WTC11 (cell line): Measurements from ENCODE around the gene PHB1. TPM values are rescaled to one million over a fixed set of nuclear protein-coding genes. Genes with fewer than 3 reads are reported as not detected.

Experiments
- ATAC-seq: fragments of 200-7000 bp; cut with Tn5 transposase; 2 replicates; pipeline ENCODE4 v1.10.0; 2021; ENCODE audit warnings: mild to moderate bottlenecking, moderate library complexity
- CTCF ChIA-PET: fragments of 300-600 bp; sonication (Branson Sonifier 250); formaldehyde crosslinking; loops from one replicate; lab custom pipeline; 2021; ENCODE audit warnings: antibody characterized with exemption; lab: Charles Lee
- POLR2A ChIA-PET: fragments of 350-600 bp; sonication (Branson Sonifier 250); formaldehyde crosslinking; loops from one replicate; lab custom pipeline; 2021; ENCODE audit warnings: antibody characterized with exemption; lab: Charles Lee
- DNase-seq: peaks from one replicate; pipeline ENCODE4 v3.0.0; 2021; ENCODE audit warnings: low spot score
- H3K27ac Mint-ChIP-seq: 2 replicates; pipeline ENCODE4 v1.8.0; 2021; ENCODE audit warnings: mixed read lengths
- H3K27me3 Mint-ChIP-seq: 2 replicates; pipeline ENCODE4 v1.8.0; 2021; ENCODE audit warnings: low read depth, mild to moderate bottlenecking, moderate library complexity, mixed read lengths
- H3K36me3 Mint-ChIP-seq: 2 replicates; pipeline ENCODE4 v1.8.0; 2021; ENCODE audit warnings: mixed read lengths
- H3K4me1 Mint-ChIP-seq: 2 replicates; pipeline ENCODE4 v1.8.0; 2022; ENCODE audit warnings: mixed read lengths
- H3K4me3 Mint-ChIP-seq: 2 replicates; pipeline ENCODE4 v1.8.0; 2021; ENCODE audit warnings: mild to moderate bottlenecking, moderate library complexity, mixed read lengths
- H3K9me3 Mint-ChIP-seq: 2 replicates; pipeline ENCODE4 v1.8.0; 2021; ENCODE audit warnings: mixed read lengths
- CBFB ChIP-seq: sonication (generic); formaldehyde crosslinking; IDR thresholded peaks from 2 replicates; pipeline ENCODE4 v1.8.1; 2022; ENCODE audit warnings: mild to moderate bottlenecking, low read depth, missing genetic modification reagents
- ELF4 ChIP-seq: sonication (generic); formaldehyde crosslinking; IDR thresholded peaks from 2 replicates; pipeline ENCODE4 v1.8.1; 2022; ENCODE audit warnings: low read depth, mild to moderate bottlenecking, moderate library complexity, missing genetic modification reagents
- ESRRA ChIP-seq: sonication (generic); formaldehyde crosslinking; IDR thresholded peaks from 2 replicates; pipeline ENCODE4 v1.8.1; 2022; ENCODE audit warnings: mild to moderate bottlenecking, missing genetic modification reagents, borderline replicate concordance
- FOXK1 ChIP-seq: sonication (generic); formaldehyde crosslinking; IDR thresholded peaks from 2 replicates; pipeline ENCODE4 v1.8.0; 2022; ENCODE audit warnings: mild to moderate bottlenecking, moderate library complexity, missing genetic modification reagents
- GABPB1 ChIP-seq: sonication (generic); formaldehyde crosslinking; IDR thresholded peaks from 2 replicates; pipeline ENCODE4 v1.8.1; 2023; ENCODE audit warnings: mild to moderate bottlenecking, missing genetic modification reagents
- JUN ChIP-seq: sonication (generic); formaldehyde crosslinking; IDR thresholded peaks from 2 replicates; pipeline ENCODE4 v1.8.0; 2023; ENCODE audit warnings: mild to moderate bottlenecking, missing genetic modification reagents
- RORB ChIP-seq: fragments of 250-450 bp; sonication (Bioruptor Pico); IDR thresholded peaks from 2 replicates; pipeline ENCODE4 v1.9.0; 2021; ENCODE audit warnings: mild to moderate bottlenecking
- TCF7 ChIP-seq: sonication (generic); formaldehyde crosslinking; IDR thresholded peaks from 2 replicates; pipeline ENCODE4 v1.8.0; 2022; ENCODE audit warnings: mild to moderate bottlenecking, low read depth, missing genetic modification reagents, moderate library complexity
- ZNF138 ChIP-seq: sonication (generic); formaldehyde crosslinking; conservative IDR thresholded peaks from 2 replicates; pipeline ENCODE4 v1.8.1; 2022; ENCODE audit warnings: mild to moderate bottlenecking, moderate library complexity, missing genetic modification reagents
- ZNF396 ChIP-seq: fragments of 250-450 bp; sonication (Bioruptor Pico); IDR thresholded peaks from 2 replicates; pipeline ENCODE4 v1.8.0; 2021; ENCODE audit warnings: mild to moderate bottlenecking, moderate library complexity, borderline replicate concordance
- total RNA-seq: library from RNA; stranded (reverse); gene quantifications from 3 replicates; pipeline ENCODE4 v1.2.3, GENCODE V29; 2021
- TF ChIP-seq, protein P1 (sequence below): fragments of 250-450 bp; sonication (Bioruptor Pico); IDR thresholded peaks from 2 replicates; pipeline ENCODE4 v1.9.0; 2021; ENCODE audit warnings: mild to moderate bottlenecking
- TF ChIP-seq, protein P2 (sequence below): sonication (generic); formaldehyde crosslinking; IDR thresholded peaks from 2 replicates; pipeline ENCODE4 v1.8.1; 2023; ENCODE audit warnings: mild to moderate bottlenecking, missing genetic modification reagents, moderate library complexity
- TF ChIP-seq, protein P3 (sequence below): sonication (generic); formaldehyde crosslinking; IDR thresholded peaks from 2 replicates; pipeline ENCODE4 v1.8.0; 2022; ENCODE audit warnings: mild to moderate bottlenecking, missing genetic modification reagents
- TF ChIP-seq, protein P4 (sequence below): sonication (generic); formaldehyde crosslinking; IDR thresholded peaks from 2 replicates; pipeline ENCODE4 v1.8.1; 2022; ENCODE audit warnings: low read depth, mild to moderate bottlenecking, moderate library complexity, missing genetic modification reagents, borderline replicate concordance
- TF ChIP-seq, protein P5 (sequence below): sonication (generic); formaldehyde crosslinking; IDR thresholded peaks from 2 replicates; pipeline ENCODE4 v1.8.0; 2022; ENCODE audit warnings: missing genetic modification reagents
- TF ChIP-seq, protein P6 (sequence below): fragments of 250-450 bp; sonication (Bioruptor Pico); IDR thresholded peaks from 2 replicates; pipeline ENCODE4 v1.9.0; 2021; ENCODE audit warnings: moderate library complexity, mild to moderate bottlenecking, inconsistent platforms, borderline replicate concordance

PHB1 gene
- total RNA-seq, 1 experiment from 2014 or later = 375 TPM

DNA sequence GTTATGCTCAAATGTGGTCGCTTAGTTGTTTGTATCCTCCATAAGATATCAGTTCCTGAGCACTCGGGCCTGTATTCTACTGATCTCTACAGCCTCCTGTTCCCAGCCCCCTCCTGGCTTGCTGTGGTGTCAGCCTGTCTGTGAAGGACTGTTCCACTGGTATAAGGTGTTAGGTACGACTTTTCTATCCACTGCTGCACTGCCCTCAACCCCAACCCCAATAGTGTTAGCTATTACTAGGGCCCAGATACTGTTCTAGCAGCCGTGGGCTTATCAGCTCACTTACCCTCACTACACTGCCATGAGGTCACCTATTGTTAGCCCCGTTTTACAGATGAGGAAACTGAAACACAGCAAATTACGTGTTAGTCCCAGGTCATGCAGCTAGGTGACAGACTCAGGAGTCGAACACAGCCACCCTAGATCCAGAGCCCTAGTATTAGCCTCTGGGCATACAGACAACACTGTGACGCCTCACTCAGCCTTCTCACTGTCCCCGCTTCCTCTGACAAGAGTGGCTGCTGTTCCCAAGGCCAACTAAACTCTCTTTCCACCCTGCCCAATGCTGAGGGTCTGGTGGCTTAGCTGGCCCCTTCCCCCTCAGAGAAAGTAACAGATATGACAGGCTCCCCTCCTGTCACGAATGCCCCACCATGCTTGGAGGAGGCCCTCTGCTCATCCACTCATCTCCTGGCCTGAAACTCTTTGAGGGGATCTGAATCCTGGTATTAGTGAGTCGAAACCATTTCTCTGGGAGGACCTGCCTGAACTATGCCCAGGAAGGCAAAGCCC is 27.0 kb downstream of the PHB1 start (continued):
- TF ChIP-seq, protein P1, sequence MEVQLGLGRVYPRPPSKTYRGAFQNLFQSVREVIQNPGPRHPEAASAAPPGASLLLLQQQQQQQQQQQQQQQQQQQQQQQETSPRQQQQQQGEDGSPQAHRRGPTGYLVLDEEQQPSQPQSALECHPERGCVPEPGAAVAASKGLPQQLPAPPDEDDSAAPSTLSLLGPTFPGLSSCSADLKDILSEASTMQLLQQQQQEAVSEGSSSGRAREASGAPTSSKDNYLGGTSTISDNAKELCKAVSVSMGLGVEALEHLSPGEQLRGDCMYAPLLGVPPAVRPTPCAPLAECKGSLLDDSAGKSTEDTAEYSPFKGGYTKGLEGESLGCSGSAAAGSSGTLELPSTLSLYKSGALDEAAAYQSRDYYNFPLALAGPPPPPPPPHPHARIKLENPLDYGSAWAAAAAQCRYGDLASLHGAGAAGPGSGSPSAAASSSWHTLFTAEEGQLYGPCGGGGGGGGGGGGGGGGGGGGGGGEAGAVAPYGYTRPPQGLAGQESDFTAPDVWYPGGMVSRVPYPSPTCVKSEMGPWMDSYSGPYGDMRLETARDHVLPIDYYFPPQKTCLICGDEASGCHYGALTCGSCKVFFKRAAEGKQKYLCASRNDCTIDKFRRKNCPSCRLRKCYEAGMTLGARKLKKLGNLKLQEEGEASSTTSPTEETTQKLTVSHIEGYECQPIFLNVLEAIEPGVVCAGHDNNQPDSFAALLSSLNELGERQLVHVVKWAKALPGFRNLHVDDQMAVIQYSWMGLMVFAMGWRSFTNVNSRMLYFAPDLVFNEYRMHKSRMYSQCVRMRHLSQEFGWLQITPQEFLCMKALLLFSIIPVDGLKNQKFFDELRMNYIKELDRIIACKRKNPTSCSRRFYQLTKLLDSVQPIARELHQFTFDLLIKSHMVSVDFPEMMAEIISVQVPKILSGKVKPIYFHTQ = no peak
- TF ChIP-seq, protein P2, sequence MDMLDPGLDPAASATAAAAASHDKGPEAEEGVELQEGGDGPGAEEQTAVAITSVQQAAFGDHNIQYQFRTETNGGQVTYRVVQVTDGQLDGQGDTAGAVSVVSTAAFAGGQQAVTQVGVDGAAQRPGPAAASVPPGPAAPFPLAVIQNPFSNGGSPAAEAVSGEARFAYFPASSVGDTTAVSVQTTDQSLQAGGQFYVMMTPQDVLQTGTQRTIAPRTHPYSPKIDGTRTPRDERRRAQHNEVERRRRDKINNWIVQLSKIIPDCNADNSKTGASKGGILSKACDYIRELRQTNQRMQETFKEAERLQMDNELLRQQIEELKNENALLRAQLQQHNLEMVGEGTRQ (CRISPR knock-in tag) = no peak
- TF ChIP-seq, protein P3, sequence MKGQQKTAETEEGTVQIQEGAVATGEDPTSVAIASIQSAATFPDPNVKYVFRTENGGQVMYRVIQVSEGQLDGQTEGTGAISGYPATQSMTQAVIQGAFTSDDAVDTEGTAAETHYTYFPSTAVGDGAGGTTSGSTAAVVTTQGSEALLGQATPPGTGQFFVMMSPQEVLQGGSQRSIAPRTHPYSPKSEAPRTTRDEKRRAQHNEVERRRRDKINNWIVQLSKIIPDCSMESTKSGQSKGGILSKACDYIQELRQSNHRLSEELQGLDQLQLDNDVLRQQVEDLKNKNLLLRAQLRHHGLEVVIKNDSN (CRISPR knock-in tag) = no peak
- TF ChIP-seq FOXK1 = no peak
- TF ChIP-seq CBFB (CRISPR knock-in tag) = no peak
- TF ChIP-seq, protein P4, sequence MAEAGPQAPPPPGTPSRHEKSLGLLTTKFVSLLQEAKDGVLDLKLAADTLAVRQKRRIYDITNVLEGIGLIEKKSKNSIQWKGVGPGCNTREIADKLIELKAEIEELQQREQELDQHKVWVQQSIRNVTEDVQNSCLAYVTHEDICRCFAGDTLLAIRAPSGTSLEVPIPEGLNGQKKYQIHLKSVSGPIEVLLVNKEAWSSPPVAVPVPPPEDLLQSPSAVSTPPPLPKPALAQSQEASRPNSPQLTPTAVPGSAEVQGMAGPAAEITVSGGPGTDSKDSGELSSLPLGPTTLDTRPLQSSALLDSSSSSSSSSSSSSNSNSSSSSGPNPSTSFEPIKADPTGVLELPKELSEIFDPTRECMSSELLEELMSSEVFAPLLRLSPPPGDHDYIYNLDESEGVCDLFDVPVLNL (CRISPR knock-in tag) = no peak
- no peak for TF ChIP-seq TCF7 (CRISPR knock-in tag)
- no peak for TF ChIP-seq GABPB1 (CRISPR knock-in tag)
- TF ChIP-seq, protein P5, sequence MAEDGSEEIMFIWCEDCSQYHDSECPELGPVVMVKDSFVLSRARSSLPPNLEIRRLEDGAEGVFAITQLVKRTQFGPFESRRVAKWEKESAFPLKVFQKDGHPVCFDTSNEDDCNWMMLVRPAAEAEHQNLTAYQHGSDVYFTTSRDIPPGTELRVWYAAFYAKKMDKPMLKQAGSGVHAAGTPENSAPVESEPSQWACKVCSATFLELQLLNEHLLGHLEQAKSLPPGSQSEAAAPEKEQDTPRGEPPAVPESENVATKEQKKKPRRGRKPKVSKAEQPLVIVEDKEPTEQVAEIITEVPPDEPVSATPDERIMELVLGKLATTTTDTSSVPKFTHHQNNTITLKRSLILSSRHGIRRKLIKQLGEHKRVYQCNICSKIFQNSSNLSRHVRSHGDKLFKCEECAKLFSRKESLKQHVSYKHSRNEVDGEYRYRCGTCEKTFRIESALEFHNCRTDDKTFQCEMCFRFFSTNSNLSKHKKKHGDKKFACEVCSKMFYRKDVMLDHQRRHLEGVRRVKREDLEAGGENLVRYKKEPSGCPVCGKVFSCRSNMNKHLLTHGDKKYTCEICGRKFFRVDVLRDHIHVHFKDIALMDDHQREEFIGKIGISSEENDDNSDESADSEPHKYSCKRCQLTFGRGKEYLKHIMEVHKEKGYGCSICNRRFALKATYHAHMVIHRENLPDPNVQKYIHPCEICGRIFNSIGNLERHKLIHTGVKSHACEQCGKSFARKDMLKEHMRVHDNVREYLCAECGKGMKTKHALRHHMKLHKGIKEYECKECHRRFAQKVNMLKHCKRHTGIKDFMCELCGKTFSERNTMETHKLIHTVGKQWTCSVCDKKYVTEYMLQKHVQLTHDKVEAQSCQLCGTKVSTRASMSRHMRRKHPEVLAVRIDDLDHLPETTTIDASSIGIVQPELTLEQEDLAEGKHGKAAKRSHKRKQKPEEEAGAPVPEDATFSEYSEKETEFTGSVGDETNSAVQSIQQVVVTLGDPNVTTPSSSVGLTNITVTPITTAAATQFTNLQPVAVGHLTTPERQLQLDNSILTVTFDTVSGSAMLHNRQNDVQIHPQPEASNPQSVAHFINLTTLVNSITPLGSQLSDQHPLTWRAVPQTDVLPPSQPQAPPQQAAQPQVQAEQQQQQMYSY = no peak
- TF ChIP-seq ZNF138 (CRISPR knock-in tag) = no peak
- TF ChIP-seq, protein P6, sequence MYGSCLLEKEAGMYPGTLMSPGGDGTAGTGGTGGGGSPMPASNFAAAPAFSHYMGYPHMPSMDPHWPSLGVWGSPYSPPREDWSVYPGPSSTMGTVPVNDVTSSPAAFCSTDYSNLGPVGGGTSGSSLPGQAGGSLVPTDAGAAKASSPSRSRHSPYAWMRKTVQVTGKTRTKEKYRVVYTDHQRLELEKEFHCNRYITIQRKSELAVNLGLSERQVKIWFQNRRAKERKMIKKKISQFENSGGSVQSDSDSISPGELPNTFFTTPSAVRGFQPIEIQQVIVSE (CRISPR knock-in tag) = no peak
- no peak for TF ChIP-seq RORB (CRISPR knock-in tag)
- no peak for TF ChIP-seq ZNF396

DNA sequence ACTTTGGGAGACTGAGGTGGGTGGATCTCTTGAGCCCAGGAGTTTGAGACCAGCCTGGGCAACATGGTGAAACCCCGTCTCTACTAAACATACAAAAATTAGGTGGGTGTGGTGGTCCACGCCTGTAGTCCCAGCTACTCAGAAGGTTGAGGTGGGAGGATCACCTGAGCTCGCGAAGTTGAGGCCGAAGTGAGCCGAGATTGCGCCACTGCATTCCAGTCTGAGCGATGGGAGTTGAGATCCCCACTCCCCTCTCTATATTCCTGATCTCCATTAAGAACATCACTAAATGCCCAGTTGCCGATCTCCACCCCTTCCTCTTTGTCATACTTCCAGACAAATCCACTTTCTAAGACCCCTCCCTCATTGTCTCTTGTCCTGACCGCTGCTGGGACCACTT is 28.3 kb downstream of the PHB1 start:
- H3K36me3 Mint-ChIP-seq = no peaks in the 10 kb centered on the region
- H3K4me3 Mint-ChIP-seq = no peak overlapping the region
- H3K9me3 Mint-ChIP-seq = no peaks in the 10 kb centered on the region
- no peaks in the 10 kb centered on the region; the same call in 1 of the 2 replicates for H3K27me3 Mint-ChIP-seq
- H3K27ac Mint-ChIP-seq = no peak overlapping the region
- TF ChIP-seq ELF4 (CRISPR knock-in tag) (no peak), ESRRA (CRISPR knock-in tag) (no peak), JUN (CRISPR knock-in tag) (no peak)
- CTCF ChIA-PET = interaction anchor here (0.7 to 4.9 kb wide), 4 partner anchors 10 to 22 kb away, joined by 3 to 23 read pairs (median 6); no protein-coding TSS in a partner anchor
- POLR2A ChIA-PET = no interaction called here
- ATAC-seq = no peak
- no peak for DNase-seq
- peaks cover 2% of the 10 kb centered on the region for H3K4me1 Mint-ChIP-seq
